HepG2 (cell line): ENCODE results near the gene TMEM86B. TPM values are rescaled to one million over a fixed set of nuclear protein-coding genes. Genes with fewer than 3 reads are reported as not detected.
A peak's percentile ranks its signal among the peaks of the same experiment; 100 is the strongest.

Source experiments
- ATF7-NPFF ChIP-seq: sonication (generic); formaldehyde crosslinking; IDR thresholded peaks from 2 replicates; pipeline ENCODE4 v1.8.1; 2023; ENCODE audit warnings: mild to moderate bottlenecking, low read depth, missing genetic modification reagents, moderate library complexity
- GATA4 ChIP-seq: sonication (generic); IDR thresholded peaks from 2 replicates; pipeline ENCODE4 v1.6.1; 2016; ENCODE audit warnings: antibody characterized with exemption, low read depth, borderline replicate concordance
- HES4 ChIP-seq: sonication (generic); formaldehyde crosslinking; IDR thresholded peaks from 2 replicates; pipeline ENCODE4 v1.9.0; 2021; ENCODE audit warnings: mild to moderate bottlenecking, missing genetic modification reagents, borderline replicate concordance
- HNRNPL ChIP-seq: fragments of 200-400 bp; formaldehyde crosslinking; IDR thresholded peaks from 2 replicates; pipeline ENCODE4 v1.6.1; 2017; ENCODE audit warnings: mild to moderate bottlenecking, low read depth, low read length
- MAF1 ChIP-seq: sonication (generic); formaldehyde crosslinking; IDR thresholded peaks from 2 replicates; pipeline ENCODE4 v1.5.0; 2020; ENCODE audit warnings: missing genetic modification reagents, borderline replicate concordance
- MIXL1 ChIP-seq: IDR thresholded peaks from 2 replicates; pipeline ENCODE4 v1.6.1; 2016
- MTA1 ChIP-seq: sonication (generic); formaldehyde crosslinking; IDR thresholded peaks from 2 replicates; pipeline ENCODE4 v1.4.0; 2020; ENCODE audit warnings: missing genetic modification reagents, mild to moderate bottlenecking, borderline replicate concordance
- RBM22 ChIP-seq: fragments of 200-400 bp; formaldehyde crosslinking; optimal IDR thresholded peaks from 2 replicates; pipeline ENCODE3; 2017; ENCODE audit warnings: mild to moderate bottlenecking, low read length, moderate library complexity
- RFXANK ChIP-seq: IDR thresholded peaks from 2 replicates; pipeline ENCODE4 v1.6.1; 2016
- SAFB2 ChIP-seq: sonication (generic); formaldehyde crosslinking; IDR thresholded peaks from 2 replicates; pipeline ENCODE4 v1.5.1; 2020; ENCODE audit warnings: missing genetic modification reagents, low read depth, mild to moderate bottlenecking, borderline replicate concordance
- SP4 ChIP-seq: sonication (generic); formaldehyde crosslinking; IDR thresholded peaks from 2 replicates; pipeline ENCODE4 v1.8.1; 2023; ENCODE audit warnings: mild to moderate bottlenecking, missing genetic modification reagents
- ZNF24 ChIP-seq: fragments of 450-650 bp; IDR thresholded peaks from 2 replicates; pipeline ENCODE4 v1.6.1; 2017; ENCODE audit warnings: antibody characterized with exemption, mild to moderate bottlenecking
- ZNF326 ChIP-seq: sonication (generic); formaldehyde crosslinking; IDR thresholded peaks from 2 replicates; pipeline ENCODE4 v1.4.0; 2020; ENCODE audit warnings: missing genetic modification reagents, borderline replicate concordance
- ZNF335 ChIP-seq: sonication (generic); formaldehyde crosslinking; IDR thresholded peaks from 2 replicates; pipeline ENCODE4 v1.4.0; 2020; ENCODE audit warnings: missing genetic modification reagents
- ZSCAN22 ChIP-seq: sonication (generic); formaldehyde crosslinking; IDR thresholded peaks from 2 replicates; pipeline ENCODE4 v1.4.0; 2020; ENCODE audit warnings: mild to moderate bottlenecking, missing genetic modification reagents
- polyA plus RNA-seq, 8 experiments: library from polyadenylated mRNA; depleted of rRNA in 3 of 8; stranded (reverse) in 7 of 8; unstranded in 1 of 8; fragments of >200 nt; fragmentation: Illumina TruSeq in 4 of 8; extraction: Trizol in 4 of 8; gene quantifications; 2 replicates each; pipeline versions ENCODE4 v1.2.1 to v1.2.3, GENCODE V29; 2011 to 2016; ENCODE audit warnings: low read depth in 4 of 8, missing spikeins in 1 of 8, mixed read lengths in 1 of 8; ENCODE audit not compliant: insufficient read depth in 1 of 8
- total RNA-seq, 5 experiments: library from RNA; depleted of rRNA; stranded (reverse); fragments of >200 nt; fragmentation: Illumina TruSeq; extraction: Trizol; gene quantifications; 2 replicates each; pipeline ENCODE4 v1.2.3, GENCODE V29; 2016; ENCODE audit warnings: low read depth in 1 of 5
- TF ChIP-seq, protein P1 (sequence below), 2 experiments: sonication (generic) in 1 of 2; formaldehyde crosslinking in 1 of 2; IDR thresholded peaks; 2 replicates each; pipeline versions ENCODE4 v1.6.1 to v1.9.0; 2014 to 2022; ENCODE audit warnings: antibody characterized with exemption in 1 of 2, borderline replicate concordance in 1 of 2, inconsistent platforms in 1 of 2, low read depth in 1 of 2, missing genetic modification reagents in 1 of 2
- TF ChIP-seq, protein P2 (sequence below): sonication (generic); formaldehyde crosslinking; IDR thresholded peaks from 2 replicates; pipeline ENCODE4 v1.4.0; 2020; ENCODE audit warnings: mild to moderate bottlenecking, missing genetic modification reagents
- TF ChIP-seq, protein P3 (sequence below): sonication (generic); formaldehyde crosslinking; IDR thresholded peaks from 2 replicates; pipeline ENCODE4 v1.4.0; 2020; ENCODE audit warnings: missing genetic modification reagents, mild to moderate bottlenecking, borderline replicate concordance

TMEM86B gene
- total and polyA plus RNA-seq, 2 of the 13 experiments (the other 11 are each of a cell fraction or from before 2014, with no cell fraction given) = 7.7 to 9.6 TPM

DNA sequence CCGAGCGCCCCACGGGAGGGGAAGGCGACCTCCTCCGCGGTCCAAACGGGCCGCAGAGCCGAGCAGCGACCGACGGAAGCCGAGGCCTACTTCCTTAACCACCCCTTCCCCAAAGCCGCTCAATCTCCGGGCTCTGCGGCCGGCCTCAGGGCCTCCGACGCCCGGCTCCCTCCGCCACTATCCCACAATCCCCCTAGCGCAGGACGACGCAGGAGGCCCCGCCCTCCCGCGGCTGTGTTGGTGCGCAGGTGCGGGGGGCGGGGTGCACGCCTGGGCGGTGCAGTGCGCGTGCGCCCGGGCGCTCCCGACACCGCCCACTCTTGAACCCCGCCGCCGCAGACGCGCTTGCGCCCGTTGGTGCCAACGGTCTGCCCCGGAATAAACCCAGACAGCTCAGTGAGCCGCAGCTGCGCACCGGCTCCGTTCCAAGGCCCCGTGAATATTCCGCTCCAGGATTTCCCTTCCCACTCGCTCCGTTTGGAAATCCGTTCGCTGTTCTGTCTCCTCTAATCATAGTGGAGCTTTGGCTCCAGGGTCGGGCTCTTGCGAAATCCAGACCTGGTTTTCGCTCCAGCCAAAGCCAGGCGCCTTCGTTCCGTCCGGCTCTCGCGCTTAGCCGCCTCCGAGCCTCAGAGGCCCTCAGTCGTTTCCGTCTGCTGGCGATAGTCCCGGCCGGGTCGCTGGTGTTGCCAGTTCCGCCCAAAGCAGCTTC lies 30.4 kb upstream of the TMEM86B start, which contains the start of gene PPP6R1 (continued):
- TF ChIP-seq, protein P1, sequence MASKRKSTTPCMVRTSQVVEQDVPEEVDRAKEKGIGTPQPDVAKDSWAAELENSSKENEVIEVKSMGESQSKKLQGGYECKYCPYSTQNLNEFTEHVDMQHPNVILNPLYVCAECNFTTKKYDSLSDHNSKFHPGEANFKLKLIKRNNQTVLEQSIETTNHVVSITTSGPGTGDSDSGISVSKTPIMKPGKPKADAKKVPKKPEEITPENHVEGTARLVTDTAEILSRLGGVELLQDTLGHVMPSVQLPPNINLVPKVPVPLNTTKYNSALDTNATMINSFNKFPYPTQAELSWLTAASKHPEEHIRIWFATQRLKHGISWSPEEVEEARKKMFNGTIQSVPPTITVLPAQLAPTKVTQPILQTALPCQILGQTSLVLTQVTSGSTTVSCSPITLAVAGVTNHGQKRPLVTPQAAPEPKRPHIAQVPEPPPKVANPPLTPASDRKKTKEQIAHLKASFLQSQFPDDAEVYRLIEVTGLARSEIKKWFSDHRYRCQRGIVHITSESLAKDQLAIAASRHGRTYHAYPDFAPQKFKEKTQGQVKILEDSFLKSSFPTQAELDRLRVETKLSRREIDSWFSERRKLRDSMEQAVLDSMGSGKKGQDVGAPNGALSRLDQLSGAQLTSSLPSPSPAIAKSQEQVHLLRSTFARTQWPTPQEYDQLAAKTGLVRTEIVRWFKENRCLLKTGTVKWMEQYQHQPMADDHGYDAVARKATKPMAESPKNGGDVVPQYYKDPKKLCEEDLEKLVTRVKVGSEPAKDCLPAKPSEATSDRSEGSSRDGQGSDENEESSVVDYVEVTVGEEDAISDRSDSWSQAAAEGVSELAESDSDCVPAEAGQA (IDR thresholded peaks at IDR 0.05; ENCODE audit: low read depth) = peak; percentile 53; the same call in 1 of the 2 replicates
- TF ChIP-seq, protein P1 (CRISPR knock-in tag; IDR thresholded peaks at IDR 0.05; ENCODE audit: borderline replicate concordance) = peak; percentile 36; the same call in 1 of the 2 replicates
- TF ChIP-seq SP4 (CRISPR knock-in tag) (peak; percentile 64; the same call in 1 of the 2 replicates), ZNF24 (peak; percentile 25; the same call in 1 of the 2 replicates), ZNF326 (no peak), RBM22 (no peak), MIXL1 (CRISPR knock-in tag) (peak; percentile 86; the same call in 1 of the 2 replicates), SAFB2 (CRISPR knock-in tag) (peak; percentile 79; the same call in 1 of the 2 replicates), MTA1 (CRISPR knock-in tag) (no peak), HNRNPL (peak; percentile 77; the same call in 1 of the 2 replicates), ATF7-NPFF (CRISPR knock-in tag) (peak; percentile 43; the same call in 1 of the 2 replicates), RFXANK (CRISPR knock-in tag) (peak; percentile 84; the same call in 1 of the 2 replicates), GATA4 (no peak), ZNF335 (peak; percentile 74), MAF1 (CRISPR knock-in tag) (no peak), HES4 (CRISPR knock-in tag) (peak; percentile 93), ZSCAN22 (CRISPR knock-in tag) (no peak)
- TF ChIP-seq, protein P2, sequence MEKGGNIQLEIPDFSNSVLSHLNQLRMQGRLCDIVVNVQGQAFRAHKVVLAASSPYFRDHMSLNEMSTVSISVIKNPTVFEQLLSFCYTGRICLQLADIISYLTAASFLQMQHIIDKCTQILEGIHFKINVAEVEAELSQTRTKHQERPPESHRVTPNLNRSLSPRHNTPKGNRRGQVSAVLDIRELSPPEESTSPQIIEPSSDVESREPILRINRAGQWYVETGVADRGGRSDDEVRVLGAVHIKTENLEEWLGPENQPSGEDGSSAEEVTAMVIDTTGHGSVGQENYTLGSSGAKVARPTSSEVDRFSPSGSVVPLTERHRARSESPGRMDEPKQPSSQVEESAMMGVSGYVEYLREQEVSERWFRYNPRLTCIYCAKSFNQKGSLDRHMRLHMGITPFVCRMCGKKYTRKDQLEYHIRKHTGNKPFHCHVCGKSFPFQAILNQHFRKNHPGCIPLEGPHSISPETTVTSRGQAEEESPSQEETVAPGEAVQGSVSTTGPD (CRISPR knock-in tag) = no peak
- TF ChIP-seq, protein P3, sequence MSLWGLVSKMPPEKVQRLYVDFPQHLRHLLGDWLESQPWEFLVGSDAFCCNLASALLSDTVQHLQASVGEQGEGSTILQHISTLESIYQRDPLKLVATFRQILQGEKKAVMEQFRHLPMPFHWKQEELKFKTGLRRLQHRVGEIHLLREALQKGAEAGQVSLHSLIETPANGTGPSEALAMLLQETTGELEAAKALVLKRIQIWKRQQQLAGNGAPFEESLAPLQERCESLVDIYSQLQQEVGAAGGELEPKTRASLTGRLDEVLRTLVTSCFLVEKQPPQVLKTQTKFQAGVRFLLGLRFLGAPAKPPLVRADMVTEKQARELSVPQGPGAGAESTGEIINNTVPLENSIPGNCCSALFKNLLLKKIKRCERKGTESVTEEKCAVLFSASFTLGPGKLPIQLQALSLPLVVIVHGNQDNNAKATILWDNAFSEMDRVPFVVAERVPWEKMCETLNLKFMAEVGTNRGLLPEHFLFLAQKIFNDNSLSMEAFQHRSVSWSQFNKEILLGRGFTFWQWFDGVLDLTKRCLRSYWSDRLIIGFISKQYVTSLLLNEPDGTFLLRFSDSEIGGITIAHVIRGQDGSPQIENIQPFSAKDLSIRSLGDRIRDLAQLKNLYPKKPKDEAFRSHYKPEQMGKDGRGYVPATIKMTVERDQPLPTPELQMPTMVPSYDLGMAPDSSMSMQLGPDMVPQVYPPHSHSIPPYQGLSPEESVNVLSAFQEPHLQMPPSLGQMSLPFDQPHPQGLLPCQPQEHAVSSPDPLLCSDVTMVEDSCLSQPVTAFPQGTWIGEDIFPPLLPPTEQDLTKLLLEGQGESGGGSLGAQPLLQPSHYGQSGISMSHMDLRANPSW (CRISPR knock-in tag) = peak; percentile 97; the same call in 1 of the 2 replicates
